Measurements from ENCODE around the gene PSMC3IP. TPM values are rescaled to one million over a fixed set of nuclear protein-coding genes. Genes with fewer than 3 reads are reported as not detected.
A peak's percentile ranks its signal among the peaks of the same experiment; 100 is the strongest.
"Not testable (repeated sequence)": the region's sequence is repeated elsewhere in the genome, so short reads cannot be mapped to it uniquely, and the experiment has no call there.

The PSMC3IP gene, protein sequence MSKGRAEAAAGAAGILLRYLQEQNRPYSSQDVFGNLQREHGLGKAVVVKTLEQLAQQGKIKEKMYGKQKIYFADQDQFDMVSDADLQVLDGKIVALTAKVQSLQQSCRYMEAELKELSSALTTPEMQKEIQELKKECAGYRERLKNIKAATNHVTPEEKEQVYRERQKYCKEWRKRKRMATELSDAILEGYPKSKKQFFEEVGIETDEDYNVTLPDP
- 1 to 10 TPM; 4.0 to 6.8 (median 4.8) TPM for total RNA-seq

DNA sequence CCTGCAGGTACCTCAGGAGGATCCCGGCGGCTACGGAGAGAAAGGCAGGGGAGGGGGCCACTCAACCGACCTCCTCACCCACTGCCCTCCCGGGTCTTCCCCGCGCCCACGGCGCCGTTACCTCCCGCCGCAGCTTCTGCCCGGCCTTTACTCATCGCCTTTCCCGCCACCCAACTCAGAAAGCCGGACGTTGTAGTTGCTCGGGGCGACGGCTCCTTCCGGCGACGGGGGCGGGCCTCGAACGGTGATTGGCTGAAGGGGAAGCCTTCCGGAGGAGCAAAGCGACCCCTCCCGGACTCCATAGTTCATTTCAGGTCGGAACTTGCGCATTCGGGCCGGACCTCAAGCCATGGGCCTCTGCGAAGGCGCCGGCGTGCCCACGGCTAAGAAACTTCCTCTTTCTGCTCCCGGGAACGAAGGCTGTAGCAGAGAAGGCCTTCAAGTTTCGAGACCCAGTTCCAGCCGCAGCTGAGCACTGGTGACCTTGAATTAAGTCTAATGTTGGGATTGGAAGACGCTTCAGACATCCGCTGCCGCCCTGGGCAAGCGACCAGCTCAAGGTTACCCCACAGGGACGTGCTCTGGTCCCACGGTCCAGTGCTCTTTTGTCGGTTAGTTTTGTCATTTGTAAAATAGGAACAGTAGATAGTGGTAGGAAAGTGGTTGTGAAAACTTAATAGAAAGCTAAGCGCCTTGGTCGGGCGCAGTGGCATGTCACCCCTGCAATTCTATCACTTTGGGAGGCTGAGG is at the start of gene PSMC3IP:
Gene PSMC3IP, minus strand, starts transcription at position 198 of the 750 bp plus-strand sequence. Its CDS starts 43 bp downstream, at position 155.
- Histone ChIP-seq H3K4me3 (peak within 1 kb of the TSS; percentile 35 to 70), H3K27ac (peak within 1 kb of the TSS; percentile 68 to 90 (median 86)), H3K27me3 (no peaks in the 10 kb centered on the region), H3K4me1 (peaks cover 3 to 29% (median 10%) of the 10 kb centered on the region in 3 donors), H3K9me3 (no peaks in the 10 kb centered on the region), H3K36me3 (peaks cover 0 to 61% of the 10 kb centered on the region in 2 donors)
- TF ChIP-seq, protein P1, sequence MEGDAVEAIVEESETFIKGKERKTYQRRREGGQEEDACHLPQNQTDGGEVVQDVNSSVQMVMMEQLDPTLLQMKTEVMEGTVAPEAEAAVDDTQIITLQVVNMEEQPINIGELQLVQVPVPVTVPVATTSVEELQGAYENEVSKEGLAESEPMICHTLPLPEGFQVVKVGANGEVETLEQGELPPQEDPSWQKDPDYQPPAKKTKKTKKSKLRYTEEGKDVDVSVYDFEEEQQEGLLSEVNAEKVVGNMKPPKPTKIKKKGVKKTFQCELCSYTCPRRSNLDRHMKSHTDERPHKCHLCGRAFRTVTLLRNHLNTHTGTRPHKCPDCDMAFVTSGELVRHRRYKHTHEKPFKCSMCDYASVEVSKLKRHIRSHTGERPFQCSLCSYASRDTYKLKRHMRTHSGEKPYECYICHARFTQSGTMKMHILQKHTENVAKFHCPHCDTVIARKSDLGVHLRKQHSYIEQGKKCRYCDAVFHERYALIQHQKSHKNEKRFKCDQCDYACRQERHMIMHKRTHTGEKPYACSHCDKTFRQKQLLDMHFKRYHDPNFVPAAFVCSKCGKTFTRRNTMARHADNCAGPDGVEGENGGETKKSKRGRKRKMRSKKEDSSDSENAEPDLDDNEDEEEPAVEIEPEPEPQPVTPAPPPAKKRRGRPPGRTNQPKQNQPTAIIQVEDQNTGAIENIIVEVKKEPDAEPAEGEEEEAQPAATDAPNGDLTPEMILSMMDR (IDR thresholded peaks at IDR 0.05): peak in 3 of 4 experiments; percentile 35 to 62 (median 39)
- TF ChIP-seq EP300 (IDR thresholded peaks at IDR 0.05): no peak
- peak; percentile 59 to 64 for TF ChIP-seq POLR2A (IDR thresholded peaks at IDR 0.05)
- TF ChIP-seq POLR2AphosphoS5 (IDR thresholded peaks at IDR 0.05): peak; percentile 90
- WGBS, 2 donors (ENCODE audit: low coverage in 1 of 2): 0% methylated on average over 8 to 11 of the region's 52 CpGs
- peak; percentile 95 for ATAC-seq

DNA sequence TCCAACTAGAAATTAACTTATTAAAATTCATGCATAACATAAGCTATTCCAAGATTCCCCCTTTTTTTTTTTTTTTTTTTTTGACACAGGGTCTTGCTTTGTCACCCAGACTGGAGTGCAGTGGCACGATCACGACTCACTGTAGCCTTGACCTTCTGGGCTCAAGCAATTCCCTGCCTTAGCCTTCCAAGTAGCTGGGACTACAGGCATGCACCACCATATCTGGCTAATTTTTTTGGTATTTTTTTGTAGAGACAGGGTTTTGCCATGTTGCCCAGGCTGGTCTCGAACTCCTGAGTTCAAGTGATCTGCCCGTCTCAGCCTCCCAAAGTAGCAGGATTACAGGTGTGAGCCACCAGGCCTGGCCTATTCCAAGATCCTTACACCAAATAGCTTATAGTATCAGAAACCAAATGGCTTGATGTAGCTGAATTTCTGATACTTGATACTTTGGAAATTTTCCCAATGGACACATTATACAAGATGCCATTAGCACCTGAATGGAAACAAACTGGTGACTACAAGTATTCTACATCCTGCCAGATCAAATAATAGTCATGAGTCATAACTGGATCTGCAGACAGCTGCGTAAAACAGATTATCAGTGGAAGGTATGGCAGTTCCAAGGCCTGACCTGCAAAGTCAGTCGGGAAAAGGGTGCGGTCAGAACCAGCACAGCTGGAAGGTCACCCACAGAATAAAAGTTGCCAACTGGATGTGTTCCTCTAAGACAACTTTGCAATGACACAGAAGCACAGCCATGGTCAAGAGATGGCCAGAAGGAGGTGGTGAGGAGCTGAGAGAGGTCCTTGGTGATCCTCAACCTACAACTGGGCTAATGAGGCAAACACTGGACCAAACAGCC is 46.4 kb upstream of the PSMC3IP start:
- H3K27ac ChIP-seq: no peak overlapping the region
- H3K27me3 ChIP-seq: no peaks in the 10 kb centered on the region
- peaks cover 0 to under 1% (median 0%) of the 10 kb centered on the region in 3 donors for H3K4me1 ChIP-seq
- TF ChIP-seq, protein P1 (IDR thresholded peaks at IDR 0.05): no peak
- TF ChIP-seq POLR2A (IDR thresholded peaks at IDR 0.05): no peak
- TF ChIP-seq EP300 (IDR thresholded peaks at IDR 0.05): no peak
- ATAC-seq: peak; percentile 19
- no peak overlapping the region for H3K4me3 ChIP-seq
- H3K36me3 ChIP-seq: no peaks in the 10 kb centered on the region
- no peaks in the 10 kb centered on the region for H3K9me3 ChIP-seq
- 63 to 90% methylated on average over 2 to 5 of the region's 7 CpGs for WGBS, 2 donors (ENCODE audit: low coverage in 1 of 2)

DNA sequence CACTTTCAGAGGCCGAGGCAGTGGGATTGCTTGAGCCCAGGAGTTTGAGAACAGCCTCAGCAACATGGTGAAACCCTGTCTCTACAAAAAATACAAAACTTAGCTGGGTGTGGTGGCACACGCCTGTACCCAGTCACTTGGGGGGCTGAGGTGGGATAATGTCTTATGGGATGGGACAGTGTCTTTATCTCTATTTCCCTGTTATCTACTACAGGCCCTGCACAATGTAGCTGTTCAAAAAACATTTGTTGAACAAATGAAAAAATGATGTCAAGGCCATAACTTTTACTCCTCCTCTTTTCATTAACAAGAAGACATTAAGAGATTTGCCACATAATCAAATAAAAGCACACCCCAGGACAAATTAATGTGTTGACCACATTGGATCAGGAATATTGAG is 45.7 kb upstream of the PSMC3IP start:
- Histone ChIP-seq H3K9me3 (no peaks in the 10 kb centered on the region), H3K27ac (no peak overlapping the region), H3K27me3 (no peaks in the 10 kb centered on the region), H3K36me3 (no peaks in the 10 kb centered on the region), H3K4me3 (no peak overlapping the region), H3K4me1 (peaks cover 0 to 8% (median 4%) of the 10 kb centered on the region in 3 donors)
- TF ChIP-seq, protein P1 (IDR thresholded peaks at IDR 0.05): no peak
- TF ChIP-seq POLR2A (IDR thresholded peaks at IDR 0.05) (no peak), EP300 (IDR thresholded peaks at IDR 0.05) (no peak), POLR2AphosphoS5 (IDR thresholded peaks at IDR 0.05) (no peak)
- WGBS, 2 donors (ENCODE audit: low coverage in 1 of 2): 79 to 86% methylated on average over 2 of the region's 2 CpGs
- no peak for ATAC-seq

DNA sequence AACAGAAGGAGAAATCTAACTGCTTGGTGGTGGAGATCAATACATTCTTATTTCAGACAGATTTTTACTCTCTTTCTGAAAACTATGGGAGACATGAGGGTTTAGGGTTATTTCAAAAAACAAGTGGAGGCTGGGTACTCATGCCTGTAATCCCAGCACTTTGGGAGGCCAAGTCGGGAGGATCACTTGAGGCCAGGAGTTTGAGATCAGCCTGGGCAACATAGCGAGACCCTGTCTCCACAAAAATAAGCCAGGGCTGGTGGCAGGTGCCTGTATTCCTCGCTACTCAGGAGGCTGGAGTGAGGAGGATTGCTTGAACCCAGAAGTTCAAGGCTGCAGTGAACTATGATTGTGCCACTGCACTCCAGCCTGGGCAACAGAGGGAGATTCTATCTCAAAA is 44.5 kb upstream of the PSMC3IP start:
- peaks cover 0 to 16% (median 9%) of the 10 kb centered on the region in 3 donors for H3K4me1 ChIP-seq
- not testable (repeated sequence) for H3K4me3 ChIP-seq, H3K36me3 ChIP-seq, H3K27me3 ChIP-seq, ATAC-seq, H3K27ac ChIP-seq, H3K9me3 ChIP-seq
- 93 to 100% methylated on average over 2 to 3 of the region's 3 CpGs for WGBS, 2 donors (ENCODE audit: low coverage in 1 of 2)

All from gastroesophageal sphincter (tissue), 4 donors.